Measurements from ENCODE around the gene DCTD. TPM values are rescaled to one million over a fixed set of nuclear protein-coding genes. Genes with fewer than 3 reads are reported as not detected.

Gene DCTD
- total and polyA plus RNA-seq, 2 of the 13 experiments (the other 11 are each of a cell fraction or from before 2014, with no cell fraction given): 85.1 to 95.3 TPM

DNA sequence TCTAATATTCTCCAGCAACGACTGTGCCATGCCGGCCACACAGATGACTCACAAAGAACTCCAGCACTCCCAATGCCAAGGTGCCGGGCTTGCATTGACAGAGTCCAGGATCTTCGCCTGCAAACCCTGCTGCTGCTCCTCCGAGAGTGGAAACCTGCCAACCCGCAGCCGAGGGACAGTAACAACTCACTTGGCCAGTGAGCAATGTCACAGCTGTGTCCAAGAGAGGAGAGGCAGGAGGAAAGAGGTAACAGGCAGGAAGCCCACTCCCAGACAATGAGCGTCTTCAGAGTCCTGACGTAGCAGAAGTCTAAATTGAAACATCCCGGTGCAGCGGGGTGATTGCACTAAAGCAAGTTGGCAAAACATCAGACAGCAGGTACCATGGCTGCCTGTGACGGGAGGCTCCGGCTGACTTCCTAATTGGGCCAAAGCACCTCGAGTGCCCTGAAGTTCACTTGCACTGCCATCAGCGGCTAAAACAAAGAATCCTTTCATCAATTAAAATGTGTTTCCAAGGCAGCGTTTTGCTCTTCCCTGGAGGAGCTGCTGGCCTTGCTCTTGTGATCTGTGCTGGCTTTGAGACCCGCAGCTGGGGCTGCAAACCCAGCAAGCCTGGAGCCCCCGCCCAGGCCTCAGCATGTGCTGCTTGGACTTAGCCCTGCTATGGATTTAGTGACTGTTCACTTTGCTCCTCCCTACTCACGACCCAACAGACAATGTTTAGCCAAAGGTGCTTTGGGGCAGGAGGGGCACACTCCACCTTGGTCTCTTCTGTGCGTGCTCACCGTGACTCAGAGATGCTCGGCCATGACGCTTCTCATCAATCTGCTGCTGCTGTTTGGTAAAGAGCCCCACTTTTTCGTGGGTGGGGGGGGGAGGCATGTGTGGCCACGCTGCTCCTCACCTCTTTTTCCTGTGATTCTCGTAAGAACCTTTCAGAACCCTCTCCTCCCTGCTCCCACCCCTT lies 36.5 kb downstream of the DCTD start (continued):
- no peak for TF ChIP-seq PRDM4 (CRISPR knock-in tag; IDR thresholded peaks at IDR 0.05; ENCODE audit: borderline replicate concordance)
- TF ChIP-seq FOXK1 (CRISPR knock-in tag; IDR thresholded peaks at IDR 0.05; ENCODE audit: borderline replicate concordance, low read depth): 0 out of 2 replicates have a peak, but pooled peaks have one; percentile 13
- no peak for TF ChIP-seq SATB2 (CRISPR knock-in tag; IDR thresholded peaks at IDR 0.05)
- TF ChIP-seq, protein P1, sequence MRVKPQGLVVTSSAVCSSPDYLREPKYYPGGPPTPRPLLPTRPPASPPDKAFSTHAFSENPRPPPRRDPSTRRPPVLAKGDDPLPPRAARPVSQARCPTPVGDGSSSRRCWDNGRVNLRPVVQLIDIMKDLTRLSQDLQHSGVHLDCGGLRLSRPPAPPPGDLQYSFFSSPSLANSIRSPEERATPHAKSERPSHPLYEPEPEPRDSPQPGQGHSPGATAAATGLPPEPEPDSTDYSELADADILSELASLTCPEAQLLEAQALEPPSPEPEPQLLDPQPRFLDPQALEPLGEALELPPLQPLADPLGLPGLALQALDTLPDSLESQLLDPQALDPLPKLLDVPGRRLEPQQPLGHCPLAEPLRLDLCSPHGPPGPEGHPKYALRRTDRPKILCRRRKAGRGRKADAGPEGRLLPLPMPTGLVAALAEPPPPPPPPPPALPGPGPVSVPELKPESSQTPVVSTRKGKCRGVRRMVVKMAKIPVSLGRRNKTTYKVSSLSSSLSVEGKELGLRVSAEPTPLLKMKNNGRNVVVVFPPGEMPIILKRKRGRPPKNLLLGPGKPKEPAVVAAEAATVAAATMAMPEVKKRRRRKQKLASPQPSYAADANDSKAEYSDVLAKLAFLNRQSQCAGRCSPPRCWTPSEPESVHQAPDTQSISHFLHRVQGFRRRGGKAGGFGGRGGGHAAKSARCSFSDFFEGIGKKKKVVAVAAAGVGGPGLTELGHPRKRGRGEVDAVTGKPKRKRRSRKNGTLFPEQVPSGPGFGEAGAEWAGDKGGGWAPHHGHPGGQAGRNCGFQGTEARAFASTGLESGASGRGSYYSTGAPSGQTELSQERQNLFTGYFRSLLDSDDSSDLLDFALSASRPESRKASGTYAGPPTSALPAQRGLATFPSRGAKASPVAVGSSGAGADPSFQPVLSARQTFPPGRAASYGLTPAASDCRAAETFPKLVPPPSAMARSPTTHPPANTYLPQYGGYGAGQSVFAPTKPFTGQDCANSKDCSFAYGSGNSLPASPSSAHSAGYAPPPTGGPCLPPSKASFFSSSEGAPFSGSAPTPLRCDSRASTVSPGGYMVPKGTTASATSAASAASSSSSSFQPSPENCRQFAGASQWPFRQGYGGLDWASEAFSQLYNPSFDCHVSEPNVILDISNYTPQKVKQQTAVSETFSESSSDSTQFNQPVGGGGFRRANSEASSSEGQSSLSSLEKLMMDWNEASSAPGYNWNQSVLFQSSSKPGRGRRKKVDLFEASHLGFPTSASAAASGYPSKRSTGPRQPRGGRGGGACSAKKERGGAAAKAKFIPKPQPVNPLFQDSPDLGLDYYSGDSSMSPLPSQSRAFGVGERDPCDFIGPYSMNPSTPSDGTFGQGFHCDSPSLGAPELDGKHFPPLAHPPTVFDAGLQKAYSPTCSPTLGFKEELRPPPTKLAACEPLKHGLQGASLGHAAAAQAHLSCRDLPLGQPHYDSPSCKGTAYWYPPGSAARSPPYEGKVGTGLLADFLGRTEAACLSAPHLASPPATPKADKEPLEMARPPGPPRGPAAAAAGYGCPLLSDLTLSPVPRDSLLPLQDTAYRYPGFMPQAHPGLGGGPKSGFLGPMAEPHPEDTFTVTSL (CRISPR knock-in tag; IDR thresholded peaks at IDR 0.05; ENCODE audit: borderline replicate concordance): peak; percentile 79
- TF ChIP-seq, protein P2, sequence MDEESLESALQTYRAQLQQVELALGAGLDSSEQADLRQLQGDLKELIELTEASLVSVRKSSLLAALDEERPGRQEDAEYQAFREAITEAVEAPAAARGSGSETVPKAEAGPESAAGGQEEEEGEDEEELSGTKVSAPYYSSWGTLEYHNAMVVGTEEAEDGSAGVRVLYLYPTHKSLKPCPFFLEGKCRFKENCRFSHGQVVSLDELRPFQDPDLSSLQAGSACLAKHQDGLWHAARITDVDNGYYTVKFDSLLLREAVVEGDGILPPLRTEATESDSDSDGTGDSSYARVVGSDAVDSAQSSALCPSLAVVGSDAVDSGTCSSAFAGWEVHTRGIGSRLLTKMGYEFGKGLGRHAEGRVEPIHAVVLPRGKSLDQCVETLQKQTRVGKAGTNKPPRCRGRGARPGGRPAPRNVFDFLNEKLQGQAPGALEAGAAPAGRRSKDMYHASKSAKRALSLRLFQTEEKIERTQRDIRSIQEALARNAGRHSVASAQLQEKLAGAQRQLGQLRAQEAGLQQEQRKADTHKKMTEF (CRISPR knock-in tag; IDR thresholded peaks at IDR 0.05): peak; percentile 79; the same call in 1 of the 2 replicates
- TF ChIP-seq ZNF446 (CRISPR knock-in tag; IDR thresholded peaks at IDR 0.05): no peak
- TF ChIP-seq, protein P3, sequence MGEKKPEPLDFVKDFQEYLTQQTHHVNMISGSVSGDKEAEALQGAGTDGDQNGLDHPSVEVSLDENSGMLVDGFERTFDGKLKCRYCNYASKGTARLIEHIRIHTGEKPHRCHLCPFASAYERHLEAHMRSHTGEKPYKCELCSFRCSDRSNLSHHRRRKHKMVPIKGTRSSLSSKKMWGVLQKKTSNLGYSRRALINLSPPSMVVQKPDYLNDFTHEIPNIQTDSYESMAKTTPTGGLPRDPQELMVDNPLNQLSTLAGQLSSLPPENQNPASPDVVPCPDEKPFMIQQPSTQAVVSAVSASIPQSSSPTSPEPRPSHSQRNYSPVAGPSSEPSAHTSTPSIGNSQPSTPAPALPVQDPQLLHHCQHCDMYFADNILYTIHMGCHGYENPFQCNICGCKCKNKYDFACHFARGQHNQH (CRISPR knock-in tag; IDR thresholded peaks at IDR 0.05): peak; percentile 55; the same call in 1 of the 2 replicates
- 0 out of 2 replicates have a peak, but pooled peaks have one; percentile 41 for TF ChIP-seq BRD4 (CRISPR knock-in tag; IDR thresholded peaks at IDR 0.05)
- peak; percentile 91 for TF ChIP-seq ZNF879 (CRISPR knock-in tag; IDR thresholded peaks at IDR 0.05)
- TF ChIP-seq ZNF337 (CRISPR knock-in tag; IDR thresholded peaks at IDR 0.05; ENCODE audit: borderline replicate concordance, low read depth): 0 out of 2 replicates have a peak, but pooled peaks have one; percentile 54
- TF ChIP-seq, protein P4, sequence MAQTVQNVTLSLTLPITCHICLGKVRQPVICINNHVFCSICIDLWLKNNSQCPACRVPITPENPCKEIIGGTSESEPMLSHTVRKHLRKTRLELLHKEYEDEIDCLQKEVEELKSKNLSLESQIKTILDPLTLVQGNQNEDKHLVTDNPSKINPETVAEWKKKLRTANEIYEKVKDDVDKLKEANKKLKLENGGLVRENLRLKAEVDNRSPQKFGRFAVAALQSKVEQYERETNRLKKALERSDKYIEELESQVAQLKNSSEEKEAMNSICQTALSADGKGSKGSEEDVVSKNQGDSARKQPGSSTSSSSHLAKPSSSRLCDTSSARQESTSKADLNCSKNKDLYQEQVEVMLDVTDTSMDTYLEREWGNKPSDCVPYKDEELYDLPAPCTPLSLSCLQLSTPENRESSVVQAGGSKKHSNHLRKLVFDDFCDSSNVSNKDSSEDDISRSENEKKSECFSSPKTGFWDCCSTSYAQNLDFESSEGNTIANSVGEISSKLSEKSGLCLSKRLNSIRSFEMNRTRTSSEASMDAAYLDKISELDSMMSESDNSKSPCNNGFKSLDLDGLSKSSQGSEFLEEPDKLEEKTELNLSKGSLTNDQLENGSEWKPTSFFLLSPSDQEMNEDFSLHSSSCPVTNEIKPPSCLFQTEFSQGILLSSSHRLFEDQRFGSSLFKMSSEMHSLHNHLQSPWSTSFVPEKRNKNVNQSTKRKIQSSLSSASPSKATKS (CRISPR knock-in tag; IDR thresholded peaks at IDR 0.05): no peak
- peak; percentile 85 for TF ChIP-seq POLR2G (IDR thresholded peaks at IDR 0.05; ENCODE audit: low read depth, low read length)
- TF ChIP-seq FOXK2 (IDR thresholded peaks at IDR 0.05): no peak
- 0 out of 2 replicates have a peak, but pooled peaks have one; percentile 28 for TF ChIP-seq ZNF768 (CRISPR knock-in tag; IDR thresholded peaks at IDR 0.05)
- no peak for TF ChIP-seq CBX1 (IDR thresholded peaks at IDR 0.05; ENCODE audit: low read depth)

All from HepG2 (cell line).